ENCODE measurements around the gene PHF21A.

GRCh38 chr11:45926536-45927331 is 194.5 kb downstream of the PHF21A start:
- TF ChIP-seq CTCF (IDR thresholded peaks at IDR 0.05; ENCODE audit: low read length) (no peak), EZH2 (IDR thresholded peaks at IDR 0.05; ENCODE audit: borderline replicate concordance, low read length) (no peak)

All from OCI-LY1 (cell line).